Mesodermal cell (in vitro differentiated cells): ENCODE data around the gene SLC25A13.

Source experiments
- H3K27ac ChIP-seq: 2 replicates; pipeline ENCODE4 v1.7.0; 2013; ENCODE audit warnings: mild to moderate bottlenecking, low read depth, low read length, moderate library complexity; ENCODE audit not compliant: severe bottlenecking
- H3K36me3 ChIP-seq: 2 replicates; pipeline ENCODE4 v1.7.1; 2013; ENCODE audit warnings: mild to moderate bottlenecking, low read length, moderate library complexity; ENCODE audit not compliant: control insufficient read depth, insufficient read depth
- H3K4me1 ChIP-seq: one replicate; pipeline ENCODE4 v1.7.1; 2013; ENCODE audit warnings: mild to moderate bottlenecking, low read length; ENCODE audit not compliant: insufficient read depth, control insufficient read depth, poor library complexity, severe bottlenecking
- H3K4me3 ChIP-seq: 2 replicates; pipeline ENCODE4 v1.7.0; 2013; ENCODE audit warnings: low read length, control low read depth, mild to moderate bottlenecking; ENCODE audit not compliant: insufficient read depth, poor library complexity, severe bottlenecking; ENCODE audit errors: extremely low read depth
- H3K9me3 ChIP-seq: 2 replicates; pipeline ENCODE4 v1.7.1; 2013; ENCODE audit warnings: mild to moderate bottlenecking, low read length, moderate library complexity; ENCODE audit not compliant: control insufficient read depth
- WGBS, 2 experiments: methylation state at CpG; one replicate each; pipeline ENCODE4 v1.1.5; 2013; ENCODE audit warnings: missing lambda C conversion rate in 2 of 2; ENCODE audit not compliant: insufficient coverage in 2 of 2; 5-methylcytosine and 5-hydroxymethylcytosine counted together

The SLC25A13 gene

GRCh38 chr7:96228760-96229159 is 93.1 kb downstream of the SLC25A13 start:
- Histone ChIP-seq H3K27ac (no peak overlapping the region), H3K9me3 (no peaks in the 10 kb centered on the region), H3K4me1 (no peaks in the 10 kb centered on the region), H3K36me3 (peaks cover 22% of the 10 kb centered on the region), H3K4me3 (no peak overlapping the region)
- WGBS, 2 experiments: 96 to 97% methylated on average over 17 to 21 of the region's 22 CpGs

GRCh38 chr7:96225251-96225650 is 96.6 kb downstream of the SLC25A13 start:
- 98 to 100% methylated on average over 5 of the region's 5 CpGs for WGBS, 2 experiments
- Histone ChIP-seq H3K9me3 (no peaks in the 10 kb centered on the region), H3K4me3 (no peak overlapping the region), H3K36me3 (peaks cover 13% of the 10 kb centered on the region), H3K4me1 (no peaks in the 10 kb centered on the region), H3K27ac (no peak overlapping the region)

DNA sequence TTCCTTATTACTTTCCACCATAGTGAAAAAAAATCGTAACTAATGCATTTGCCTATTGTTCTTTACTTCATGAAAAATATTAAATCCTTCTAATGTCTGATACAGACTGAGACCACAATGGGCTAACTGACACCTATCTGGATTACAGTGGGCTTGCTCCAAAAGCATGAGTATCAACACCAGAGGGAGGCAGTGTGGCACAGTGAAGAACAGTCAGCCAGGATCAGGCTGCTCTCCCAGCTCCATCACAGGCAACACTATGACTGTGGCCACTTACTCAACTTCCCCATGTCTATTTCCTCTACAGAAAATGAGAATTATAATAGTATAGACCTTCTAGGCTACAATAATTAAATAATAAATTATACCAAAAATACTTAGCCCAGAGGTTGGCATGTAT is 97.2 kb downstream of the SLC25A13 start:
- Histone ChIP-seq H3K36me3 (peaks cover 10% of the 10 kb centered on the region), H3K9me3 (no peaks in the 10 kb centered on the region), H3K4me3 (no peak overlapping the region), H3K27ac (no peak overlapping the region), H3K4me1 (no peaks in the 10 kb centered on the region)
- WGBS, 2 experiments: no CpG with 5 or more reads among the region's 1 CpG

DNA sequence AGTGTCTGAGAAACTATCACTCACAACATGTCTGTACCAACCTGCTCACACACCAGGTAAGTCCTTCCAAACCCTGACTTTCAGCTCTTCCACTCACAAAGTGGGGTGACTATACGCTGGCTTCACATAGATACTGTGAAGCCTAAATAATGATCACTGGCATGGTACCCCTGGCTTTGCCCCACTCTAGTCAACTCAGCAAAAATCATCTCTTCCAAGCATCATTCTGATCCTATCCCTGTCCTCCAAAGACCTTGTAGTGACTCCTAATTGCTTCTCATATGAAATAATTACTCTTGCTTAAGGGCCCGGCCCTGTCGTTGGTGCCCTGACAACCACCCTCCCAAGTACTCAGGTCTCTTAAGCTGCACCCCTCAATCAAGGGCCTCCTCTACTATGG is 97.8 kb downstream of the SLC25A13 start:
- Histone ChIP-seq H3K4me1 (no peaks in the 10 kb centered on the region), H3K9me3 (no peaks in the 10 kb centered on the region), H3K4me3 (no peak overlapping the region), H3K27ac (no peak overlapping the region), H3K36me3 (peaks cover 4% of the 10 kb centered on the region)
- 94 to 97% methylated on average over 3 of the region's 3 CpGs for WGBS, 2 experiments

DNA sequence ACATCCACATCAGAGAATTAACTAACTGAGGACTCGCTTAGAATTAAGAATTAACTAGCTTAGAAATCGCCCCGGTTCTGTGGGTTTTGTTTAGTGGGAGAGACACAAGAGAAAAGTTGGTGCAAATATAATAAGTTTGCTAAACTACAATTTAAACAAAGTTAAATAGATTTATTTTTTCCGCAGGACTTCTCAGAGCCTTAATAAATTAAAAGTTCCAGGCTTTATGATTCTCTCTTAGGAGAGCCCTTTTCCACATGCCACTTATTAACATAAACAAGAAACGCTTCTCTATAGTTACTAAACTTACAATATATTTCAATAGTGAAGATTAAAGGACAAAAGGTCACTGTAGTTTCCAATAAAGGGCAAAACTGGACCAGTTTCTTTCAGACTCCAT is 100.0 kb downstream of the SLC25A13 start:
- H3K36me3 ChIP-seq: no peaks in the 10 kb centered on the region
- no peak overlapping the region for H3K4me3 ChIP-seq
- H3K27ac ChIP-seq: no peak overlapping the region
- no peaks in the 10 kb centered on the region for H3K4me1 ChIP-seq
- H3K9me3 ChIP-seq: no peaks in the 10 kb centered on the region
- 100% methylated on average over 1 of the region's 5 CpGs; no CpG with 5 or more reads in 1 of the 2 experiments for WGBS, 2 experiments

- Histone ChIP-seq H3K4me1 (no peaks in the 10 kb centered on the region), H3K9me3 (peaks cover 5% of the 10 kb centered on the region), H3K4me3 (no peak overlapping the region), H3K27ac (no peak overlapping the region), H3K36me3 (no peaks in the 10 kb centered on the region)
- WGBS, 2 experiments: 80% methylated on average over 1 of the region's 1 CpG; no CpG with 5 or more reads in 1 of the 2 experiments
Measured at GRCh38 chr7:96219378-96220130, 102.3 kb downstream of the SLC25A13 start.

GRCh38 chr7:96218664-96219243 is 103.1 kb downstream of the SLC25A13 start:
- Histone ChIP-seq H3K9me3 (peaks cover 5% of the 10 kb centered on the region), H3K4me3 (no peak overlapping the region), H3K36me3 (no peaks in the 10 kb centered on the region), H3K27ac (no peak overlapping the region), H3K4me1 (no peaks in the 10 kb centered on the region)
- WGBS, 2 experiments: no CpG with 5 or more reads among the region's 4 CpGs

GRCh38 chr7:96217147-96217546 is 104.8 kb downstream of the SLC25A13 start:
- H3K27ac ChIP-seq: no peak overlapping the region
- no peak overlapping the region for H3K4me3 ChIP-seq
- H3K36me3 ChIP-seq: no peaks in the 10 kb centered on the region
- H3K4me1 ChIP-seq: no peaks in the 10 kb centered on the region
- peaks cover 5% of the 10 kb centered on the region for H3K9me3 ChIP-seq
- no CpG with 5 or more reads among the region's 1 CpG for WGBS, 2 experiments

GRCh38 chr7:96216373-96216772 is 105.5 kb downstream of the SLC25A13 start:
- no peak overlapping the region for H3K27ac ChIP-seq
- no peaks in the 10 kb centered on the region for H3K36me3 ChIP-seq
- H3K4me3 ChIP-seq: no peak overlapping the region
- no peaks in the 10 kb centered on the region for H3K4me1 ChIP-seq
- 83 to 94% methylated on average over 6 of the region's 7 CpGs for WGBS, 2 experiments
- H3K9me3 ChIP-seq: peaks cover 5% of the 10 kb centered on the region

- Histone ChIP-seq H3K4me3 (no peak overlapping the region), H3K4me1 (no peaks in the 10 kb centered on the region), H3K36me3 (peaks cover 6% of the 10 kb centered on the region), H3K27ac (no peak overlapping the region), H3K9me3 (peaks cover 5% of the 10 kb centered on the region)
- 93 to 100% methylated on average over 1 to 2 of the region's 2 CpGs for WGBS, 2 experiments
Measured at GRCh38 chr7:96212474-96212873, 109.4 kb downstream of the SLC25A13 start.

GRCh38 chr7:96211954-96212353 is 109.9 kb downstream of the SLC25A13 start:
- Histone ChIP-seq H3K4me1 (no peaks in the 10 kb centered on the region), H3K36me3 (peaks cover 9% of the 10 kb centered on the region), H3K27ac (no peak overlapping the region), H3K4me3 (no peak overlapping the region), H3K9me3 (peaks cover 5% of the 10 kb centered on the region)
